Body of pancreas (tissue), 4 donors: Measurements from ENCODE around the gene ARPC5.

Source experiments
- POLR2A ChIP-seq, 3 donors: fragments of 450-650 bp; IDR thresholded peaks; one replicate each; pipeline ENCODE4 v1.6.1; 2016; ENCODE audit warnings: antibody characterized with exemption in 3 of 3, mild to moderate bottlenecking in 2 of 3
- TF ChIP-seq, protein P1 (sequence below), 7 experiments: fragments of 450-650 bp in 4 of 7; fragments of 200-600 bp in 3 of 7; sonication (generic) in 3 of 7; IDR thresholded peaks; one replicate each; pipeline ENCODE4 v1.5.1; 2016 to 2019; ENCODE audit warnings: antibody characterized with exemption in 7 of 7

DNA sequence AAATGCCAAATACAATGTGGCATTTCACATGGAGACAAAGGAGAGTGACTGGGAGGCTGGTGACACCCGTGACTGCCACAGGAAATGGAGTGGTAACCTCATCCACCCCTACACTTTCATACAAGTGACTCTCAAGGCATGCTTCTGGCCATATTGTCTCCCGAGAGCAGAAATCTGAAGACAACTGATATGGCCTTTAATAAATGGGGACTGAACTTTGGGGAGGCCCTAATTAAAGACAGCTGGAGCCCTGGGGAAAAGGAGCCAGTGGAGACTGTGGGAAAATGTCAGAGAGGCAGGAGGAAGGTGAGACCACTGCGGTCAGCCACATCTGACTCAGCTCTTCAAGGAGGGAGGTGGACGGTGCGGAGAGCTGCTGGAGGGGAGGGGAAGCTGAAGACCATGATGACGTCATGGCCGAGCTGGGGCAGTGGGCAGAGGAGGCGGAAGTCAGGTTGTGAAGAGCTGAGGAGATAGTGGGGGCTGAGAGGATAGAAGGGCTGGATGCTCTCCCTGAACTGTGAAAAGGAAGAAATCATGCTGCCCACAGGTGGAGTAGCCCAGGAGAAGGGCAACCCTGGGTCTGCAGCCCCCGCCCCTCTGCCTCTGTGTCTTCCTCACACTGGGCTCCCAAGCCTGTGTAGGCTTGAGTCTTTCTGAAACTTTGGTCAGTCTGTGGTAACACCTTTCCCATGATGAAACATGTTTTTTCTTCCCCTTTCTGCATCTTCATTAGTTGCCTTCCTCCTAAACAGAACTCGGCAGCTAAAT, 31.4 kb downstream of the ARPC5 start:
- TF ChIP-seq, protein P1, sequence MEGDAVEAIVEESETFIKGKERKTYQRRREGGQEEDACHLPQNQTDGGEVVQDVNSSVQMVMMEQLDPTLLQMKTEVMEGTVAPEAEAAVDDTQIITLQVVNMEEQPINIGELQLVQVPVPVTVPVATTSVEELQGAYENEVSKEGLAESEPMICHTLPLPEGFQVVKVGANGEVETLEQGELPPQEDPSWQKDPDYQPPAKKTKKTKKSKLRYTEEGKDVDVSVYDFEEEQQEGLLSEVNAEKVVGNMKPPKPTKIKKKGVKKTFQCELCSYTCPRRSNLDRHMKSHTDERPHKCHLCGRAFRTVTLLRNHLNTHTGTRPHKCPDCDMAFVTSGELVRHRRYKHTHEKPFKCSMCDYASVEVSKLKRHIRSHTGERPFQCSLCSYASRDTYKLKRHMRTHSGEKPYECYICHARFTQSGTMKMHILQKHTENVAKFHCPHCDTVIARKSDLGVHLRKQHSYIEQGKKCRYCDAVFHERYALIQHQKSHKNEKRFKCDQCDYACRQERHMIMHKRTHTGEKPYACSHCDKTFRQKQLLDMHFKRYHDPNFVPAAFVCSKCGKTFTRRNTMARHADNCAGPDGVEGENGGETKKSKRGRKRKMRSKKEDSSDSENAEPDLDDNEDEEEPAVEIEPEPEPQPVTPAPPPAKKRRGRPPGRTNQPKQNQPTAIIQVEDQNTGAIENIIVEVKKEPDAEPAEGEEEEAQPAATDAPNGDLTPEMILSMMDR (IDR thresholded peaks at IDR 0.05): no peak
- no peak for TF ChIP-seq POLR2A (IDR thresholded peaks at IDR 0.05)
